Ascending aorta (tissue), 2 donors: ENCODE results near the gene ASCL5. TPM values are rescaled to one million over a fixed set of nuclear protein-coding genes. Genes with fewer than 3 reads are reported as not detected.
A peak's percentile ranks its signal among the peaks of the same experiment; 100 is the strongest.

Experiments
- DNase-seq, 2 donors: peaks; one replicate each; pipeline ENCODE4 v3.0.0-alpha.2; 2019; ENCODE audit warnings: low spot score in 2 of 2
- H3K27ac ChIP-seq, 2 donors: fragments of 200-600 bp; sonication (generic); one replicate each; pipeline ENCODE4 v1.5.1; 2016 to 2017; ENCODE audit warnings: mild to moderate bottlenecking in 1 of 2
- H3K27me3 ChIP-seq: fragments of 200-600 bp; sonication (generic); one replicate; pipeline ENCODE4 v1.5.1; 2017
- H3K36me3 ChIP-seq, 2 donors: fragments of 200-600 bp; sonication (generic); one replicate each; pipeline ENCODE4 v1.5.1; 2016
- H3K4me1 ChIP-seq, 2 donors: fragments of 200-600 bp; sonication (generic); one replicate each; pipeline ENCODE4 v1.5.1; 2016 to 2017; ENCODE audit warnings: mild to moderate bottlenecking in 1 of 2
- H3K4me3 ChIP-seq, 2 donors: fragments of 200-600 bp; sonication (generic); one replicate each; pipeline ENCODE4 v1.5.1; 2016 to 2017; ENCODE audit warnings: mild to moderate bottlenecking in 1 of 2
- H3K9me3 ChIP-seq, 2 donors: fragments of 200-600 bp; sonication (generic); one replicate each; pipeline ENCODE4 v1.5.1; 2016
- CTCF ChIP-seq, 3 experiments: fragments of 200-600 bp in 2 of 3; fragments of 450-650 bp in 1 of 3; sonication (generic) in 2 of 3; IDR thresholded peaks; one replicate each; pipeline ENCODE4 v1.5.1; 2016 to 2019; ENCODE audit warnings: antibody characterized with exemption in 3 of 3, mild to moderate bottlenecking in 1 of 3, moderate library complexity in 1 of 3
- intact Hi-C: fragments of 100-400 bp; cut with DNase I; formaldehyde crosslinking; loops from one replicate; pipeline ENCODE4 v1.15.1; 2023
- total RNA-seq: library from RNA; depleted of rRNA; stranded (reverse); fragments of >200 nt; gene quantifications from one replicate; pipeline ENCODE4 v1.1.0, GENCODE V29; 2016

The ASCL5 gene
- total RNA-seq, 1 donor from 2014 or later, result not detected

GRCh38 chr1:201171063-201172036, 44.4 kb upstream of the ASCL5 start:
- peak overlapping the region; percentile 81 to 83 for H3K27ac ChIP-seq
- peak in 1 of 2 donors; percentile 75 for DNase-seq

GRCh38 chr1:201170533-201171062, 43.6 kb upstream of the ASCL5 start:
- intact Hi-C loops, result loop anchor here (1.0 to 5.0 kb wide), 2 partner anchors 16 to 33 kb away; partner anchors contain the start of gene TMEM9
- Histone ChIP-seq H3K9me3 (no peaks in the 10 kb centered on the region), H3K27ac (peak overlapping the region; percentile 81 to 83), H3K36me3 (no peaks in the 10 kb centered on the region), H3K4me1 (peaks cover 0 to 2% of the 10 kb centered on the region in 2 donors), H3K27me3 (no peaks in the 10 kb centered on the region), H3K4me3 (peak overlapping the region; percentile 79 to 89)
- DNase-seq, result peak; percentile 71 to 96
- TF ChIP-seq CTCF (IDR thresholded peaks at IDR 0.05), result no peak

More at GRCh38 chr1:201171063-201172036, 44.4 kb upstream of the ASCL5 start:
- TF ChIP-seq CTCF (IDR thresholded peaks at IDR 0.05), result peak; percentile 28 to 32 (median 32)
- Histone ChIP-seq H3K4me1 (peaks cover 0 to 2% of the 10 kb centered on the region in 2 donors), H3K27me3 (no peaks in the 10 kb centered on the region), H3K4me3 (peak overlapping the region; percentile 79 to 89), H3K9me3 (no peaks in the 10 kb centered on the region), H3K36me3 (no peaks in the 10 kb centered on the region)
- intact Hi-C loops, result loop anchor here (5.0 kb wide), 1 partner anchor 34 kb away; no protein-coding TSS in a partner anchor

DNA sequence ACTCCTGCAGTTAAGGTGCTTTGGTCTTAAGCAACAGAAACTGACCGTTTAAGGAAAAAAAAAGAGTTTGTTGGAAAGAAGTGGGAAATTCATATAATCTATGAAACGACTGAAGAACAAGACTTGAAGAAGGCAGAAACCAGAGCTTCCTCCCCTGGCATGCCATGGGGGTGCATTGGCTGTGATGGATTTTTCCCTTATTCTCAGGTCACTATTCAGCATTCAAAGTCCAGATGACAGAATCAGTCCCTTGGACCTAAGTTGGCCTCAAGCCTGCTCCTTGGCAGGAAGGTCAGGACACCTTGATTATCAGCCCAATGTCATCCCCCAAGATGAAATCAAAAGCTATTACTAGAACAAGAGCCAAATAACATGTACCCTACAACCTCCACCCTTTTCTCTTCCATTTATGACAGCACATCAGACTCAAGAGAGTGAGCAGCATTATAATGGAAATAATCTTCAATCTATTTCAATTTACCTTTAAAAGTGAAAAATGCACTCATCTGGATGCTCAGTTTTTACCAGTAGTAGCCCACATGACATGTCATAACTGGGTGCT, 43.1 kb upstream of the ASCL5 start:
- peaks cover 0 to 2% of the 10 kb centered on the region in 2 donors for H3K4me1 ChIP-seq
- TF ChIP-seq CTCF (IDR thresholded peaks at IDR 0.05), result no peak
- intact Hi-C loops, result loop anchor here (1.0 to 5.0 kb wide), 2 partner anchors 16 to 33 kb away; partner anchors contain the start of gene TMEM9
- peak overlapping the region; percentile 81 to 83 for H3K27ac ChIP-seq
- DNase-seq, result no peak
- H3K4me3 ChIP-seq, result peak overlapping the region; percentile 79 to 89
- H3K27me3 ChIP-seq, result no peaks in the 10 kb centered on the region
- H3K9me3 ChIP-seq, result no peaks in the 10 kb centered on the region
- H3K36me3 ChIP-seq, result no peaks in the 10 kb centered on the region

DNA sequence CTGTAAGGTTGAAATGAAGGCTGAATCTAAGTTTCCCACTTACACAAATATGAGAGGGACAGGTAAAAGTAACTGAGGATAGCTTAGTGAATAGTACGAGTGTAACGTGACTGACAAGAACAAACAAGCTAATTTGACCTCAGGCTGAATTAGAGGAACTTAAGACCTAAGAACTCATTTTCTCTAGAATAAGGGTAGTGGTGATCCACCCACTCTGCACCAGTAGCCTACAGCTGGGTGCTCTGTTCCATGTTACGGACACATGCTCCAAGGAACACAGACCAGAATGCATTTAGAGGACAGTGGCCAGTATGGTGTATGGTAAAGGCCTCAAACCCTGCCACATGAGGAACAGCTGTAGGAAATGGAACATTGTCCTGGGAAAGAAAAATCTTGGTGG, 42.2 kb upstream of the ASCL5 start:
- DNase-seq, result no peak
- intact Hi-C loops, result no loop called here

More for the DNA sequence above, 42.2 kb upstream of the ASCL5 start:
- peaks cover 0 to 2% of the 10 kb centered on the region in 2 donors for H3K4me1 ChIP-seq
- no peak overlapping the region for H3K27ac ChIP-seq
- no peaks in the 10 kb centered on the region for H3K36me3 ChIP-seq
- no peak for TF ChIP-seq CTCF (IDR thresholded peaks at IDR 0.05)
- H3K27me3 ChIP-seq, result no peaks in the 10 kb centered on the region
- no peaks in the 10 kb centered on the region for H3K9me3 ChIP-seq
- H3K4me3 ChIP-seq, result no peak overlapping the region
